ENCODE data around the gene MCF2L2. TPM values are rescaled to one million over a fixed set of nuclear protein-coding genes. Genes with fewer than 3 reads are reported as not detected.

Gene MCF2L2
- total and polyA plus RNA-seq, 9 of the 15 experiments (the other 6 are each of a cell fraction or from before 2014, with no cell fraction given) = 0.56 to 4.2 (median 3.0) TPM

GRCh38 chr3:183447206-183448001 is 19.0 kb upstream of the MCF2L2 start (continued):
- no peak for TF ChIP-seq CCNT2 (IDR thresholded peaks at IDR 0.05; ENCODE audit: borderline replicate concordance, extremely low read depth, insufficient read length, low read depth, low read length)
- no peak for TF ChIP-seq NCOA4 (IDR thresholded peaks at IDR 0.05; ENCODE audit: partially characterized antibody)
- peak; percentile 55; the same call in 1 of the 2 replicates for TF ChIP-seq ZBTB33 (CRISPR knock-in tag; IDR thresholded peaks at IDR 0.05)
- TF ChIP-seq CXXC5 (CRISPR knock-in tag; IDR thresholded peaks at IDR 0.05) = peak; percentile 85
- TF ChIP-seq BRD9 (IDR thresholded peaks at IDR 0.05; ENCODE audit: low read depth, partially characterized antibody) = peak; percentile 62
- TF ChIP-seq ATF1 (CRISPR knock-in tag; IDR thresholded peaks at IDR 0.05) = no peak
- peak; percentile 90 for TF ChIP-seq ATF1 (tag; IDR thresholded peaks at IDR 0.05)
- TF ChIP-seq POLR2A (conservative IDR thresholded peaks at IDR 0.05) = peak; percentile 97
- TF ChIP-seq BHLHE40 (IDR thresholded peaks at IDR 0.05; ENCODE audit: low read length) = peak; percentile 79
- TF ChIP-seq UBTF (IDR thresholded peaks at IDR 0.05; ENCODE audit: borderline replicate concordance in 1 of 2, low read depth in 2 of 2, low read length in 2 of 2) = peak; percentile 58 to 74; a peak in 2 of 4 replicates
- no peak for TF ChIP-seq ZNF507 (tag; conservative IDR thresholded peaks at IDR 0.05)
- TF ChIP-seq ZNF780A (CRISPR knock-in tag; IDR thresholded peaks at IDR 0.05) = no peak
- no peak for TF ChIP-seq ZNF561 (CRISPR knock-in tag; conservative IDR thresholded peaks at IDR 0.05)
- TF ChIP-seq LCOR (CRISPR knock-in tag; IDR thresholded peaks at IDR 0.05) = peak; percentile 76; the same call in 1 of the 2 replicates
- peak; percentile 91 for TF ChIP-seq SP1 (CRISPR knock-in tag; IDR thresholded peaks at IDR 0.05)
- peak; percentile 79 to 94 (median 88) for TF ChIP-seq YY1 (IDR thresholded peaks at IDR 0.05; ENCODE audit: borderline replicate concordance in 1 of 3, control insufficient read depth in 1 of 3, extremely low read depth in 1 of 3, insufficient read depth in 3 of 3, insufficient read length in 1 of 3, insufficient replicate concordance in 2 of 3, low read depth in 1 of 3, low read length in 2 of 3)
- 0 out of 2 replicates have a peak, but pooled peaks have one; percentile 68 for TF ChIP-seq ZBTB2 (IDR thresholded peaks at IDR 0.05)
- TF ChIP-seq NR0B1 (IDR thresholded peaks at IDR 0.05; ENCODE audit: partially characterized antibody) = no peak
- TF ChIP-seq GABPA (tag; conservative IDR thresholded peaks at IDR 0.05; ENCODE audit: low read depth) = no peak; the same call in none of the 2 replicates
- TF ChIP-seq EP400 (IDR thresholded peaks at IDR 0.05) = peak; percentile 90
